DMS79 treated with DMSO at 0.1 percent for 48 hours (cell line): ENCODE results near the gene GSDME.
"Not testable (repeated sequence)": the region's sequence is repeated elsewhere in the genome, so short reads cannot be mapped to it uniquely, and the experiment has no call there.

Experiments
- DNase-seq: peaks from one replicate; lab custom pipeline; 2025; lab: John Stamatoyannopoulos, UW

Gene GSDME

GRCh38 chr7:24741679-24742505 lies 15.4 kb downstream of the GSDME start:
- no peak for DNase-seq

- no peak for DNase-seq
These were observed 16.4 kb downstream of the GSDME start for GRCh38 chr7:24740871-24741270.

GRCh38 chr7:24739306-24739705 lies 18.0 kb downstream of the GSDME start:
- no peak for DNase-seq

GRCh38 chr7:24738577-24738976 lies 18.7 kb downstream of the GSDME start:
- no peak for DNase-seq

- DNase-seq, result no peak
These were observed 20.0 kb downstream of the GSDME start for GRCh38 chr7:24737281-24737680.

GRCh38 chr7:24735594-24735993 lies 21.7 kb downstream of the GSDME start:
- not testable (repeated sequence) for DNase-seq

GRCh38 chr7:24734306-24734705 lies 23.0 kb downstream of the GSDME start:
- no peak for DNase-seq

GRCh38 chr7:24733414-24734060 lies 23.7 kb downstream of the GSDME start:
- no peak for DNase-seq

- DNase-seq, result no peak
These were observed 24.4 kb downstream of the GSDME start for GRCh38 chr7:24732646-24733413.

GRCh38 chr7:24731313-24731712 lies 26.0 kb downstream of the GSDME start:
- no peak for DNase-seq

GRCh38 chr7:24730018-24730369 lies 27.3 kb downstream of the GSDME start:
- DNase-seq, result no peak

- DNase-seq, result no peak
These were observed 27.8 kb downstream of the GSDME start for GRCh38 chr7:24729365-24730017.

- no peak for DNase-seq
These were observed 28.5 kb downstream of the GSDME start for GRCh38 chr7:24728503-24729364.

GRCh38 chr7:24728121-24728500 lies 29.2 kb downstream of the GSDME start:
- DNase-seq, result no peak

GRCh38 chr7:24727154-24728120 lies 29.8 kb downstream of the GSDME start:
- DNase-seq, result no peak

GRCh38 chr7:24725554-24726241 lies 31.6 kb downstream of the GSDME start:
- no peak for DNase-seq

- no peak for DNase-seq
These were observed 32.6 kb downstream of the GSDME start for GRCh38 chr7:24724451-24725190.

GRCh38 chr7:24723178-24723530 lies 34.1 kb downstream of the GSDME start:
- DNase-seq, result no peak
